Trophoblast cell (in vitro differentiated cells and primary cell): Measurements from ENCODE around the gene ASS1.

Source experiments
- DNase-seq, 2 donors: peaks; one replicate each; pipeline ENCODE4 v3.0.0-alpha.2; 2016
- H2AFZ ChIP-seq: 2 replicates; pipeline ENCODE4 v1.6.1; 2013; ENCODE audit warnings: low read length, moderate library complexity, mild to moderate bottlenecking; ENCODE audit not compliant: insufficient read depth, poor library complexity
- H2AK5ac ChIP-seq: 2 replicates; pipeline ENCODE4 v1.6.1; 2013; ENCODE audit warnings: mild to moderate bottlenecking, low read length
- H2BK120ac ChIP-seq: 2 replicates; pipeline ENCODE4 v1.6.1; 2013; ENCODE audit warnings: low read length, mild to moderate bottlenecking, moderate library complexity; ENCODE audit not compliant: insufficient read depth, poor library complexity
- H2BK12ac ChIP-seq: 2 replicates; pipeline ENCODE4 v1.6.1; 2013; ENCODE audit warnings: mild to moderate bottlenecking, low read length, moderate library complexity
- H2BK5ac ChIP-seq: 2 replicates; pipeline ENCODE4 v1.6.1; 2013; ENCODE audit warnings: low read length, low read depth, moderate library complexity, mild to moderate bottlenecking; ENCODE audit not compliant: poor library complexity
- H3K14ac ChIP-seq: 2 replicates; pipeline ENCODE4 v1.6.1; 2013; ENCODE audit warnings: mild to moderate bottlenecking, low read length
- H3K18ac ChIP-seq: 2 replicates; pipeline ENCODE4 v1.6.1; 2013; ENCODE audit warnings: mild to moderate bottlenecking, low read length
- H3K23ac ChIP-seq: 2 replicates; pipeline ENCODE4 v1.6.1; 2013; ENCODE audit warnings: low read length
- H3K27ac ChIP-seq: 2 replicates; pipeline ENCODE4 v1.5.1; 2013; ENCODE audit warnings: low read depth, mild to moderate bottlenecking, inconsistent platforms, low read length, moderate library complexity
- H3K27me3 ChIP-seq: 2 replicates; pipeline ENCODE4 v1.6.1; 2013; ENCODE audit warnings: inconsistent platforms, mild to moderate bottlenecking, low read length, moderate library complexity; ENCODE audit not compliant: insufficient read depth
- H3K36me3 ChIP-seq, 2 experiments: 1 replicate in 1 of 2; 2 replicates in 1 of 2; pipeline ENCODE4 v1.6.1; 2013; ENCODE audit warnings: low read length in 2 of 2, mild to moderate bottlenecking in 2 of 2, moderate library complexity in 1 of 2; ENCODE audit not compliant: insufficient read depth in 2 of 2, control insufficient read depth in 1 of 2
- H3K4ac ChIP-seq: 2 replicates; pipeline ENCODE4 v1.6.1; 2013; ENCODE audit warnings: low read depth, mild to moderate bottlenecking, low read length, moderate library complexity
- H3K4me1 ChIP-seq, 2 experiments: 1 replicate in 1 of 2; 2 replicates in 1 of 2; pipeline ENCODE4 v1.6.1; 2013; ENCODE audit warnings: low read length in 2 of 2, mild to moderate bottlenecking in 2 of 2, moderate library complexity in 1 of 2; ENCODE audit not compliant: insufficient read depth in 2 of 2, control insufficient read depth in 1 of 2
- H3K4me2 ChIP-seq: 2 replicates; pipeline ENCODE4 v1.6.1; 2013; ENCODE audit warnings: inconsistent platforms, mild to moderate bottlenecking, low read length, moderate library complexity
- H3K4me3 ChIP-seq: 2 replicates; pipeline ENCODE4 v1.5.1; 2013; ENCODE audit warnings: mild to moderate bottlenecking, low read depth, low read length, inconsistent platforms
- H3K79me1 ChIP-seq: one replicate; pipeline ENCODE4 v1.6.1; 2013; ENCODE audit warnings: low read length
- H3K79me2 ChIP-seq: 2 replicates; pipeline ENCODE4 v1.6.1; 2013; ENCODE audit warnings: low read length, mild to moderate bottlenecking; ENCODE audit not compliant: control insufficient read depth, insufficient read depth, poor library complexity
- H3K9ac ChIP-seq: 2 replicates; pipeline ENCODE4 v1.6.1; 2013; ENCODE audit warnings: mild to moderate bottlenecking, low read length
- H3K9me3 ChIP-seq: 2 replicates; pipeline ENCODE4 v1.6.1; 2013; ENCODE audit warnings: low read depth, mild to moderate bottlenecking, control low read depth, inconsistent platforms, low read length; ENCODE audit not compliant: insufficient read depth
- H4K12ac ChIP-seq: 2 replicates; pipeline ENCODE4 v1.6.1; 2013; ENCODE audit warnings: low read depth, mild to moderate bottlenecking, low read length, moderate library complexity
- H4K8ac ChIP-seq: 2 replicates; pipeline ENCODE4 v1.6.1; 2013; ENCODE audit warnings: low read depth, mild to moderate bottlenecking, low read length, moderate library complexity
- H4K91ac ChIP-seq: one replicate; pipeline ENCODE4 v1.6.1; 2013; ENCODE audit warnings: low read depth, mild to moderate bottlenecking, low read length, moderate library complexity
- WGBS: extraction: QIAGEN DNeasy Blood & Tissue Kit; methylation state at CpG from one replicate; pipeline ENCODE4 v1.1.7; 2013; ENCODE audit warnings: missing lambda C conversion rate; ENCODE audit not compliant: insufficient read length, insufficient coverage; ENCODE audit errors: extremely low coverage; 5-methylcytosine and 5-hydroxymethylcytosine counted together

The ASS1 gene

GRCh38 chr9:130453487-130453886, 8.7 kb downstream of the ASS1 start:
- H3K27me3 ChIP-seq, result no peaks in the 10 kb centered on the region
- no peak overlapping the region for H3K9ac ChIP-seq
- H3K4me3 ChIP-seq, result no peak overlapping the region
- no peak overlapping the region for H3K4me2 ChIP-seq
- H3K79me1 ChIP-seq, result no peaks in the 10 kb centered on the region
- no peak overlapping the region for H3K14ac ChIP-seq
- no peak overlapping the region for H3K27ac ChIP-seq
- H3K4me1 ChIP-seq, result peaks cover 11 to 16% of the 10 kb centered on the region in 2 experiments
- H2AK5ac ChIP-seq, result no peak overlapping the region
- no peak overlapping the region for H3K23ac ChIP-seq
- no peak overlapping the region for H3K18ac ChIP-seq
- no peak overlapping the region for H2BK12ac ChIP-seq
- H4K12ac ChIP-seq, result no peak overlapping the region
- H3K4ac ChIP-seq, result no peak overlapping the region
- H4K8ac ChIP-seq, result no peak overlapping the region
- H4K91ac ChIP-seq, result no peak overlapping the region
- no peak overlapping the region for H2BK120ac ChIP-seq
- WGBS, result no CpG with 5 or more reads among the region's 7 CpGs
- no peaks in the 10 kb centered on the region for H3K36me3 ChIP-seq
- DNase-seq, result no peak
- H3K9me3 ChIP-seq, result no peaks in the 10 kb centered on the region
- no peaks in the 10 kb centered on the region for H3K79me2 ChIP-seq
- H2AFZ ChIP-seq, result no peak overlapping the region
- no peak overlapping the region for H2BK5ac ChIP-seq

GRCh38 chr9:130454096-130454811, 9.5 kb downstream of the ASS1 start:
- no peak overlapping the region for H3K9ac ChIP-seq
- DNase-seq, result no peak
- no peak overlapping the region for H2BK5ac ChIP-seq
- no peak overlapping the region for H4K91ac ChIP-seq
- H3K36me3 ChIP-seq, result no peaks in the 10 kb centered on the region
- no peak overlapping the region for H2AFZ ChIP-seq
- no peaks in the 10 kb centered on the region for H3K9me3 ChIP-seq
- H3K4me1 ChIP-seq, result peaks cover 11 to 16% of the 10 kb centered on the region in 2 experiments
- H3K27ac ChIP-seq, result no peak overlapping the region
- H3K79me2 ChIP-seq, result no peaks in the 10 kb centered on the region
- no peak overlapping the region for H2BK120ac ChIP-seq
- no peak overlapping the region for H3K4ac ChIP-seq
- no peak overlapping the region for H3K14ac ChIP-seq
- no peak overlapping the region for H2AK5ac ChIP-seq
- H3K27me3 ChIP-seq, result no peaks in the 10 kb centered on the region
- 94% methylated on average over 2 of the region's 10 CpGs for WGBS
- H4K8ac ChIP-seq, result no peak overlapping the region
- no peak overlapping the region for H2BK12ac ChIP-seq
- no peak overlapping the region for H3K23ac ChIP-seq
- no peak overlapping the region for H3K4me2 ChIP-seq
- no peak overlapping the region for H3K4me3 ChIP-seq
- H4K12ac ChIP-seq, result no peak overlapping the region
- H3K79me1 ChIP-seq, result no peaks in the 10 kb centered on the region
- no peak overlapping the region for H3K18ac ChIP-seq

GRCh38 chr9:130454812-130455325, 10.1 kb downstream of the ASS1 start:
- H2BK5ac ChIP-seq, result no peak overlapping the region
- no peak overlapping the region for H3K4me3 ChIP-seq
- H3K4me1 ChIP-seq, result peaks cover 11 to 16% of the 10 kb centered on the region in 2 experiments
- no peaks in the 10 kb centered on the region for H3K27me3 ChIP-seq
- H3K36me3 ChIP-seq, result no peaks in the 10 kb centered on the region
- no peak overlapping the region for H2BK12ac ChIP-seq
- H4K8ac ChIP-seq, result no peak overlapping the region
- H3K9ac ChIP-seq, result no peak overlapping the region
- no peak overlapping the region for H3K27ac ChIP-seq
- no peak overlapping the region for H3K18ac ChIP-seq
- H2BK120ac ChIP-seq, result no peak overlapping the region
- H3K9me3 ChIP-seq, result no peaks in the 10 kb centered on the region
- H2AFZ ChIP-seq, result no peak overlapping the region
- no peaks in the 10 kb centered on the region for H3K79me2 ChIP-seq
- no peak overlapping the region for H4K12ac ChIP-seq
- H3K4me2 ChIP-seq, result no peak overlapping the region
- no peak for DNase-seq
- H3K4ac ChIP-seq, result no peak overlapping the region
- no peaks in the 10 kb centered on the region for H3K79me1 ChIP-seq
- no peak overlapping the region for H3K14ac ChIP-seq
- no peak overlapping the region for H2AK5ac ChIP-seq
- WGBS, result 100% methylated on average over 3 of the region's 3 CpGs
- H4K91ac ChIP-seq, result no peak overlapping the region
- H3K23ac ChIP-seq, result no peak overlapping the region

GRCh38 chr9:130458027-130458803, 13.5 kb downstream of the ASS1 start:
- Histone ChIP-seq H3K36me3 (no peaks in the 10 kb centered on the region), H3K9ac (no peak overlapping the region), H3K27ac (no peak overlapping the region), H2BK5ac (no peak overlapping the region), H3K27me3 (no peaks in the 10 kb centered on the region), H2BK120ac (no peak overlapping the region), H3K79me1 (no peaks in the 10 kb centered on the region), H3K4ac (no peak overlapping the region), H2AK5ac (no peak overlapping the region), H3K9me3 (no peaks in the 10 kb centered on the region), H3K14ac (no peak overlapping the region), H2AFZ (no peak overlapping the region), H4K91ac (no peak overlapping the region), H3K4me1 (no peaks in the 10 kb centered on the region), H4K8ac (no peak overlapping the region), H3K4me3 (no peak overlapping the region), H3K79me2 (no peaks in the 10 kb centered on the region), H3K4me2 (no peak overlapping the region), H4K12ac (no peak overlapping the region), H3K18ac (no peak overlapping the region), H2BK12ac (no peak overlapping the region), H3K23ac (no peak overlapping the region)
- no peak for DNase-seq
- no CpG with 5 or more reads among the region's 23 CpGs for WGBS
